Kidney epithelial cell (primary cell): ENCODE results near the gene GRM7. TPM values are rescaled to one million over a fixed set of nuclear protein-coding genes. Genes with fewer than 3 reads are reported as not detected.

Experiments used
- DNase-seq: peaks from one replicate; pipeline ENCODE4 v3.0.0-alpha.2; 2010; ENCODE audit warnings: low read depth
- H3K27me3 ChIP-seq: 2 replicates; pipeline ENCODE4 v1.6.0; 2011; ENCODE audit warnings: low read length; ENCODE audit not compliant: control insufficient read depth, insufficient read depth
- H3K36me3 ChIP-seq: 2 replicates; pipeline ENCODE4 v1.5.1; 2011; ENCODE audit warnings: low read length; ENCODE audit not compliant: control insufficient read depth, insufficient read depth
- H3K4me3 ChIP-seq: 2 replicates; pipeline ENCODE4 v1.5.1; 2011; ENCODE audit warnings: low read depth, mild to moderate bottlenecking, control low read depth, low read length
- CTCF ChIP-seq: IDR thresholded peaks from 2 replicates; pipeline ENCODE4 v1.5.1; 2011; ENCODE audit warnings: mild to moderate bottlenecking, moderate library complexity, low read length, control low read depth, inconsistent platforms; ENCODE audit not compliant: insufficient read depth, poor library complexity, severe bottlenecking
- total RNA-seq: library from RNA; depleted of rRNA; stranded (reverse); fragments of >200 nt; gene quantifications from 2 replicates; pipeline ENCODE4 v1.2.3, GENCODE V29; 2015

The GRM7 gene
- total RNA-seq, 1 donor from 2014 or later, result 0.17 TPM

DNA sequence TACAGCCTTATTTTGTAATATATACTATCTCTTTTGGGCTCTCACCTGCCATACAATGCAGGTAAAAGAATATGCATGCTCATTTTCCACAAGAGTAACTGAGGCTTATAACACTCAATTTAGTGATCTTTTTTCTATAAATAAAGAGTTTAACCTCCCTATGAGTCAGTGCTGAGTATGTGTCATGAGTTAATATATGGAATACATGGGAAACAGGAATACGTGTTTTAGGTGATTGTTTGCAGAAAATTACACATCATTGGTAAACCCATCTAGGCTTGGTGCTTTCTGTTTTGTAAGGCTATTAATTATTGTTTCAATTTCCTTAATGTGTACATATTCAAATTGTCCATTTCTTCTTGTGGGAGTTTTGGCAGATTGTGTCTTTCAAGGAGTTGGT, 411.3 kb downstream of the GRM7 start:
- H3K27me3 ChIP-seq, result no peaks in the 10 kb centered on the region
- DNase-seq, result no peak
- no peaks in the 10 kb centered on the region for H3K36me3 ChIP-seq
- no peak overlapping the region for H3K4me3 ChIP-seq
- no peak for TF ChIP-seq CTCF

DNA sequence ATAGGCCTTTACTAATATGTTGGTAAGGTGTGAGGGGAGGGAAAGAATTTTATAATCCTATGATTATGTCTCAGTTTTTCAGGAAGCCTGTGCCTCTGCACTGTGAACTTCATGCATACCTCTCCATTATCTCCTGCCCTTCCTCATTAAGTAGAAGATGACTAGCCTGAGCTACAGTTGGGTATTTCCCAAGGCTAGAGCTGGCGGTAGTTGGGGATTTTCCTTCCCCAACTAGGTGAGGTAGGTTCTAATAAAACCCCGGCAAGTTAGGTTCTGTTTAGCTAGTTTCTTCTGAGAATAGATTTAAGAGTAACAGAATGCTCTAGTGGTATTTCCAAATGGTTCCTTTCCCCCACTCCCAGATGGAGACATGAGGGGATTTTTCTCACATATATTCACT, 414.5 kb downstream of the GRM7 start:
- no peak for DNase-seq
- no peaks in the 10 kb centered on the region for H3K27me3 ChIP-seq
- TF ChIP-seq CTCF, result no peak
- H3K36me3 ChIP-seq, result no peaks in the 10 kb centered on the region
- no peak overlapping the region for H3K4me3 ChIP-seq

DNA sequence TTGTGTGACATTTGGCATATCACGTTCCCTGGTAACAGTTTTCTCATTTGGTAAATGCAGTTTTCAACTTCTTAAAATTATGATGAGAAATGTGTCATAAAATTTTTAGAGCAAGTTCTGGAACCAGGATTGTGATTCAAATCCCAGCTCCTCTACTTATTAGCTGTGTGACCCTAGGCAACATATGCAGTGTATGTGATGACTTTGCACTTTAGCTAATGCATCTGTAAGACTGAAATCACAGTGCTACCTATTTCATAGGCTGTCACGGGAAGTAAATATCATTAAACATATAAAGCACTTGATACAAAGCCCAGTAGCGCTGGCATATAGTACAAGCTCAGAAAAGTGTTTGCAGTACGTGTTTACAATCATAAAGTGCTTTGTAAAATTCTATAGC, 419.4 kb downstream of the GRM7 start:
- no peak overlapping the region for H3K4me3 ChIP-seq
- no peaks in the 10 kb centered on the region for H3K36me3 ChIP-seq
- TF ChIP-seq CTCF, result no peak
- H3K27me3 ChIP-seq, result no peaks in the 10 kb centered on the region
- DNase-seq, result no peak

- TF ChIP-seq CTCF, result no peak
- Histone ChIP-seq H3K36me3 (no peaks in the 10 kb centered on the region), H3K27me3 (no peaks in the 10 kb centered on the region), H3K4me3 (no peak overlapping the region)
- peak; percentile 19 for DNase-seq
Observed at GRCh38 chr3:7282988-7283387, 422.1 kb downstream of the GRM7 start.

GRCh38 chr3:7285505-7285904, 424.6 kb downstream of the GRM7 start:
- H3K27me3 ChIP-seq, result no peaks in the 10 kb centered on the region
- H3K4me3 ChIP-seq, result no peak overlapping the region
- no peak for TF ChIP-seq CTCF
- DNase-seq, result no peak
- H3K36me3 ChIP-seq, result no peaks in the 10 kb centered on the region

GRCh38 chr3:7288133-7288532, 427.2 kb downstream of the GRM7 start:
- Histone ChIP-seq H3K27me3 (no peaks in the 10 kb centered on the region), H3K36me3 (no peaks in the 10 kb centered on the region), H3K4me3 (no peak overlapping the region)
- DNase-seq, result no peak
- TF ChIP-seq CTCF, result no peak
